SKM-1 treated with dmso at 0.1 percent for 144 hours (cell line): ENCODE data around the gene SEMG1.

Source experiments
- DNase-seq: peaks from one replicate; lab custom pipeline; 2025; ENCODE audit not compliant: unreplicated experiment; lab: John Stamatoyannopoulos, UW

The SEMG1 gene

GRCh38 chr20:45221076-45221475 lies 14.2 kb downstream of the SEMG1 start, which contains the start of gene SEMG2:
TSS of gene SEMG2 (plus strand) at chr20:45221373. CDS start at chr20:45221390, 17 bp downstream.
- DNase-seq: no peak

- DNase-seq: no peak
Measured at GRCh38 chr20:45223136-45223535, 16.3 kb downstream of the SEMG1 start.

DNA sequence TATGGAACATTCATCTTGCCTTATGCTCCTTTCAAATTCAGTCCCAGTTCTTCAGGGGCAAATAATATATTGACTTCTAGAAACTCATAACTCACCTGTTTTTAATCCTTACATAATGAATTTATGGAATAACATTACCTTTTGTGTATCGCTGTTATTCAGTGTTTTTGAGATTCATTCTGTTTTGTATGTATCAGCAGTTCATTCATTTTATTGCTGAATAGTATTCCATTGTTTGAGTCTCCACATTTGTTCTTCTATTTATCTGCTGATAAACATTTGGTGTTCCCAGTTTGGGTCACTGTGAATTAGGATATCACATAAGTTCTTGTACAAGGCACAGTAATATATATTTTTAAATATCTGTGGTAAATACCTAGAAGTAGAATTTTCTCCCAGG lies 19.5 kb downstream of the SEMG1 start:
- no peak for DNase-seq

GRCh38 chr20:45229264-45230056 lies 22.6 kb downstream of the SEMG1 start:
- no peak for DNase-seq

- DNase-seq: no peak
Measured at GRCh38 chr20:45230631-45231030, 23.8 kb downstream of the SEMG1 start.

GRCh38 chr20:45235995-45236394 lies 29.2 kb downstream of the SEMG1 start:
- no peak for DNase-seq

GRCh38 chr20:45238139-45238538 lies 31.3 kb downstream of the SEMG1 start:
- DNase-seq: no peak

GRCh38 chr20:45246109-45246508 lies 39.3 kb downstream of the SEMG1 start:
- no peak for DNase-seq

GRCh38 chr20:45247865-45248264 lies 41.0 kb downstream of the SEMG1 start:
- no peak for DNase-seq

DNA sequence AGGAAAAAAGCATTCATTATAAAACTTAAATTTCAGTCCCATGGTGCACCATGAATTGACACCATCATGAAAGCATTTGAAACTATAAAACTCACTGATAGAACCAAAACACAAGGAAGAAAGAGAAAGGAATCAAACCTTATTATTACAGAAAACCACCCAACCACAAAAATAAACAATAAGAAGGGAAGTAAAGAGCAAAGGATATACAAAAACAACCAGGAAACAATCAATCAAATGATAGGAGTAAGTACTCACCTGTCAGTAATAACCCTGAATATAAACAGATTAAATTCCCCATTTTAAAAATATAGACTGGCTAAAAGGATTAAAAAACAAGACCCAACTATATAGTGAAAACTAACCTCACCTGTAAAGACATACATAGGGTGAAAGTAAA lies 41.8 kb downstream of the SEMG1 start:
- DNase-seq: no peak

DNA sequence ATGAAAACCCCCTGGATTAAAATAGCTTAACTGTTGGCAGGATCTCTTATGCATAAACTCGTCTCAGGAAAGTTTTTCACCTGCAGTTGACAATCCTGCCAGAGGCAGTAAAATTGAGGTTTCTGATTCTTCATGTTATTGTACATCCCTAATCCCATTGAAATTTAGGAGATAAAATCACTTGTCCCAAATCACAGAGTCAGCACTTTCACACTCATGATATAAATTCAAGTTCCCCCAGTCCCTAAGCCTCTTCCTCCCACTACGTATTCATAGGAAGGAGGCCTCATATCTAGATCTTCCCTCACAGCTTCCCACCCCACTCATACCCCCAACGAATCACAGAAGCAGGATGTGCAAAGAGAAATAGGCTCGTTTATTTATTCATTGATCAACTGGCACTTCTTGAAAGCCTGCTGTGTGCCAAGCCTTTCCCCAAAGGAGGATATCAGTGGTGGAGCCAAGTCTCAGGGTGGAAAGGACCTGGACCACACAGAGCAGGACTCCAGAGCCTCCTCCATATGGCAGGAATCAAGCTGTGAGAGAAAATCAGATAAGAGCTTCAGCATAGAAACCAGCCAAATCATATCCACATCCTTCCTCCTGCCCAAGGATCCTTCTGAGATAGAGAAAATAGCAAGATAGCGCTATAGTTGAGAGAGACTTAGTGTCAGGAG lies 45.2 kb downstream of the SEMG1 start:
- DNase-seq: no peak

DNA sequence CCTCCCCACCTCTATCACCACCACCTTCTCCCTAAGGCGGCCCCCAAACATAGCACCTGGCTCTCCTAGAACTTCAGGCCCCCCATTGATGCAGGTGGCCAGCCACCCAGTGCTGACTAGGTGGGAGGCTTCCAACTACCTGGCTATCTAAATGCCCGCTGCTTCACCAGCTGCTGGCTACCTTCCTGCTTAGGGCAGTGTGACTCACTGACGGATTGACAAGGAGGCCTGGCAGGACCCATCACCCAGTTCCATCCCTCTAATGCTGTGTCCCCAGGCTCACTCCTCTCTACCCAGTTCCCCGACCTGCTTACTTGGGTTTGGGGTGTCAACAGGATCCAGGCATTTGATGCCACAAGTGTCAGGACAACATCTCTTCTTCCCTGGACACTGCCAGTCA lies 46.4 kb downstream of the SEMG1 start:
- no peak for DNase-seq

DNA sequence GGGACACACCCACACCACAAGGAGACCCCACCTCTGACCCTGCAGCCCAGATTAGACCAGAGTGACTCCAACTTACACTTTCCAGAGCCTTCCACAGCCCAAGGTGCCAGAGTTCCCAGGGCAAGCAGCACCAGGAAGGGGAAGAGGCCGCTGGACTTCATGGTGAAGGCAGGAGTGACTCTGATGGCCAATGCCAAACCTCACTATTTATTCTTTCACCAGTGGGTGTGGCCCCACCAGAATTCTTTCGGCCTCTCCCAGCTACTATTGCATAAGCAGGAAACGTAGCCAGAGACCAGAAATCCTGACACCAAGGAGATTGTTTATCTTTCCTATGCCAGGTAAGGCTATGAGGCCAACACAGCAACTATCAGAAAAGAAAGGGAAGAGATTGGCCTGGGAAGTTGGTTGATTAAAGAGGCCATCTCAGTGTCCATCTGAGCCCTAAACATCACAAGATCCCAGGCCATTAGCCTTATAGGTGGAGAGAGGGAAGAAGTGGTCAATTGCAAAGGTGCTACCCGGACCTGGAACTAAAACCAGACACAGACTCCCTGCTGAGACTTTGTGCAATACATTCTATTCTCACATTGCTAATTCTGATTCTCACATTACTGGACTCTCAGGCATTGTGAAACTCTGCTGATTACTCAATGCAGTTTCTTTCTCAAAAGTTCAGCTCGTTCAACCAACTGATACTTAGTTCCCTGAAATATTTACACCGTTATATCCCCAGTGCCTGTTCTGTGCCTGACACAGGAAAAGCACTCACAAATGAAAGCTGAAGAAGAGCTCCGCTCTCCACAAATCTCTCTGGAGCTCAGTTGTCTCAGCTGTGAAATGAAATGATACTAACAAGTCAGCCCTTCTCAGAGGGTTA lies 47.8 kb downstream of the SEMG1 start, which contains the start of gene SLPI:
TSS of gene SLPI (minus strand) at position 182 of the 880 bp plus-strand sequence. CDS start at position 161, 21 bp downstream.
- peak; percentile 94 for DNase-seq

DNA sequence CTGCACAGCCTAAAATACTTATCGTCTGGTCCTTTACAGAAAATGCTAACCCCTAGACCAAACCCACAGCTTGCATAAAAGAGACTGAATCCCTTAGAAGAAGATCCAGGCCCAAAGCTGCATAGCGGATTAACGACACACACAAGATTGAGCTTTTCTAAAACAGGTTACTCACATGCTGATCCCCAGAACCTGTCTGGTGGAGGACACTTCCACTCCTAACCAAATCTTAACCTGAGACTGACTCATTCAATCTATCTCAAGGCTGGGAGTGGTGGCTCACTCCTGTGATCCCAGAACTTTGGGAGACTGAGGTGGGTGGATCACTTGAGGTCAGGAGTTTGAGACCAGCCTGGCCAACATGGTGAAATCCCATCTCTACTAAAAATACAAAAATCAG lies 50.3 kb downstream of the SEMG1 start:
- DNase-seq: no peak

GRCh38 chr20:45257711-45258110 lies 50.9 kb downstream of the SEMG1 start:
- DNase-seq: no peak

GRCh38 chr20:45258259-45258658 lies 51.4 kb downstream of the SEMG1 start:
- no peak for DNase-seq

DNA sequence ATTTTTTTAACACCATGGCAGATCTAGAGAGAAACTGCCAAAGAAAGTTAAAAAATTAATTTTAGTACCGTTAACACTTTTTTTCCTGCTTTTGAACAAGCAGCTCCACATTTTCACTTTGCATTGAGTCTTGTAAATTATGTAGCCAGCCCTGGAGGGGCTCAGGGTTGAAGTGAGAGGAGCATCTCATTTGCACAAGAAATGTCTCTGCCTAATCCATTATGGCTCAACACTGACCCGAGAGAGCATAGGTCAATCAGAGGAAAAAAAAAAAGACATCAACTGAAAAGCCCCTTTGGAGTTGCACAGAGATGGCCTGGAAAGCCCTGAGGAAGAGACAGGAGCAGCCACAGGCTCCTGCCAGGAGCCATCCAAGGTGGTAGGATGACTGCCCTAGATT lies 51.8 kb downstream of the SEMG1 start:
- DNase-seq: no peak
